Loucy (cell line): ENCODE data around the gene CLEC4M.

Experiments
- CTCF ChIP-seq: fragments of 200-600 bp; sonication (generic); conservative IDR thresholded peaks from 2 replicates; pipeline ENCODE4 v1.5.1; 2014; ENCODE audit warnings: mild to moderate bottlenecking, antibody characterized with exemption, low read length
- EZH2phosphoT487 ChIP-seq: fragments of 200-600 bp; IDR thresholded peaks from 2 replicates; pipeline ENCODE4 v1.6.1; 2018; ENCODE audit warnings: antibody characterized with exemption, mild to moderate bottlenecking, moderate library complexity, borderline replicate concordance

GRCh38 chr19:7732045-7732444 lies 31.0 kb upstream of the CLEC4M start, which contains the start of gene CLEC4G:
- TF ChIP-seq CTCF (no peak), EZH2phosphoT487 (no peak)
